Loucy (cell line): ENCODE results near the gene MBD5.

ENCODE experiments used
- CTCF ChIP-seq: fragments of 200-600 bp; sonication (generic); conservative IDR thresholded peaks from 2 replicates; pipeline ENCODE4 v1.5.1; 2014; ENCODE audit warnings: mild to moderate bottlenecking, antibody characterized with exemption, low read length
- EZH2phosphoT487 ChIP-seq: fragments of 200-600 bp; IDR thresholded peaks from 2 replicates; pipeline ENCODE4 v1.6.1; 2018; ENCODE audit warnings: antibody characterized with exemption, mild to moderate bottlenecking, moderate library complexity, borderline replicate concordance

- no peak for TF ChIP-seq CTCF
- no peak for TF ChIP-seq EZH2phosphoT487
These were observed 492.5 kb downstream of the MBD5 start for GRCh38 chr2:148513427-148513826.
